Endothelial cell (in vitro differentiated cells): ENCODE data around the gene STIL. TPM values are rescaled to one million over a fixed set of nuclear protein-coding genes. Genes with fewer than 3 reads are reported as not detected.

Experiments used
- DNase-seq: peaks from one replicate; pipeline ENCODE4 v3.0.0; 2021; ENCODE audit warnings: low spot score
- H3K27ac Mint-ChIP-seq: one replicate; pipeline ENCODE4 v1.8.0; 2021; ENCODE audit warnings: mixed read lengths, inconsistent platforms; ENCODE audit not compliant: unreplicated experiment
- H3K27me3 Mint-ChIP-seq: one replicate; pipeline ENCODE4 v1.8.0; 2021; ENCODE audit warnings: mild to moderate bottlenecking, moderate library complexity, mixed read lengths, inconsistent platforms; ENCODE audit not compliant: unreplicated experiment
- H3K36me3 Mint-ChIP-seq: one replicate; pipeline ENCODE4 v1.8.0; 2021; ENCODE audit warnings: mild to moderate bottlenecking, low read depth, mixed read lengths, inconsistent platforms; ENCODE audit not compliant: unreplicated experiment
- H3K4me1 Mint-ChIP-seq: one replicate; pipeline ENCODE4 v1.8.0; 2021; ENCODE audit warnings: mild to moderate bottlenecking, mixed read lengths, inconsistent platforms; ENCODE audit not compliant: unreplicated experiment
- H3K4me3 Mint-ChIP-seq: one replicate; pipeline ENCODE4 v1.8.0; 2021; ENCODE audit warnings: mild to moderate bottlenecking, mixed read lengths, inconsistent platforms; ENCODE audit not compliant: unreplicated experiment
- H3K9me3 Mint-ChIP-seq: one replicate; pipeline ENCODE4 v1.8.0; 2021; ENCODE audit warnings: mixed read lengths, inconsistent platforms; ENCODE audit not compliant: unreplicated experiment
- total RNA-seq: library from RNA; stranded (reverse); fragmentation: NEBNext Ultra II Directional; extraction: Animal tissue kit (Norgen Biotek cat#: 25700); gene quantifications from one replicate; pipeline ENCODE4 v1.2.1, GENCODE V29; 2021; ENCODE audit not compliant: unreplicated experiment
- TF ChIP-seq, protein P1 (sequence below): fragments of 200-600 bp; sonication (generic); IDR thresholded peaks from one replicate; pipeline ENCODE4 v1.5.0; 2021; ENCODE audit warnings: antibody characterized with exemption; ENCODE audit not compliant: unreplicated experiment

Gene STIL
- total RNA-seq, 1 donor from 2014 or later = 12.1 TPM

DNA sequence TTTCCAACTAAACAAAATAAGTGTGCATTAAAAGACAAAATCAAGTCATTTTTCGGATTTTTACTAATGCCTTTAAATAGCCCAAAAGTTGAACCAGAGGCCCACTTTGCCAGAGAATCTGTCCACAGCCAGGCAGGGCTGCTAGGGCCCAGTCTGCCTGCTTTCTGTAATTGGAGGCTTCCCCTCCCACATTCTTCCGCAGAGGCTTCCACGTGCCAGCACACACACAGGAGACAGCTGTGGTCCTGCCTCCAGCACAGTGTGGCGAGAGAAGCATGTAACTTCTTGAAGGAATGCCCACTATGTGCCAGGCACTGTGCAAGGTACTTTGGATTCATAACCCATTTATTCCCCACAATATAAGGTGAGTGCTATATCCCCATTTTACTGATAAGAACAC, 112.8 kb downstream of the STIL start:
- TF ChIP-seq, protein P1, sequence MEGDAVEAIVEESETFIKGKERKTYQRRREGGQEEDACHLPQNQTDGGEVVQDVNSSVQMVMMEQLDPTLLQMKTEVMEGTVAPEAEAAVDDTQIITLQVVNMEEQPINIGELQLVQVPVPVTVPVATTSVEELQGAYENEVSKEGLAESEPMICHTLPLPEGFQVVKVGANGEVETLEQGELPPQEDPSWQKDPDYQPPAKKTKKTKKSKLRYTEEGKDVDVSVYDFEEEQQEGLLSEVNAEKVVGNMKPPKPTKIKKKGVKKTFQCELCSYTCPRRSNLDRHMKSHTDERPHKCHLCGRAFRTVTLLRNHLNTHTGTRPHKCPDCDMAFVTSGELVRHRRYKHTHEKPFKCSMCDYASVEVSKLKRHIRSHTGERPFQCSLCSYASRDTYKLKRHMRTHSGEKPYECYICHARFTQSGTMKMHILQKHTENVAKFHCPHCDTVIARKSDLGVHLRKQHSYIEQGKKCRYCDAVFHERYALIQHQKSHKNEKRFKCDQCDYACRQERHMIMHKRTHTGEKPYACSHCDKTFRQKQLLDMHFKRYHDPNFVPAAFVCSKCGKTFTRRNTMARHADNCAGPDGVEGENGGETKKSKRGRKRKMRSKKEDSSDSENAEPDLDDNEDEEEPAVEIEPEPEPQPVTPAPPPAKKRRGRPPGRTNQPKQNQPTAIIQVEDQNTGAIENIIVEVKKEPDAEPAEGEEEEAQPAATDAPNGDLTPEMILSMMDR = no peak
- Mint-ChIP-seq H3K36me3 (peaks cover 11% of the 10 kb centered on the region), H3K27ac (no peak overlapping the region), H3K9me3 (no peaks in the 10 kb centered on the region), H3K4me3 (no peak overlapping the region), H3K27me3 (peaks cover 8% of the 10 kb centered on the region), H3K4me1 (peaks cover 4% of the 10 kb centered on the region)
- no peak for DNase-seq

Other genes starting within 250 kb of the STIL start
- gene CYP4Z1, start 246.9 kb downstream of the STIL start, total RNA-seq = not detected
- not detected for gene CYP4A22, start 176.7 kb downstream of the STIL start, total RNA-seq
- not detected for gene PDZK1IP1, start 124.1 kb downstream of the STIL start, total RNA-seq
- gene TAL1, start 81.9 kb downstream of the STIL start, total RNA-seq = 199 TPM
- gene CMPK1, start 19.6 kb upstream of the STIL start, total RNA-seq = 53.4 TPM
- not detected for gene FOXE3, start 102.1 kb upstream of the STIL start, total RNA-seq
- gene FOXD2, start 123.9 kb upstream of the STIL start, total RNA-seq = 0.15 TPM